H9 (cell line): Measurements from ENCODE around the gene DIP2C. TPM values are rescaled to one million over a fixed set of nuclear protein-coding genes. Genes with fewer than 3 reads are reported as not detected.

ENCODE experiments used
- DNase-seq: peaks from one replicate; pipeline ENCODE4 v3.0.0-alpha.2; 2017
- H2AFZ ChIP-seq: one replicate; pipeline ENCODE4 v1.6.1; 2013; ENCODE audit warnings: mild to moderate bottlenecking, low read length, control low read depth, moderate library complexity
- H2AK5ac ChIP-seq: 2 replicates; pipeline ENCODE4 v1.6.1; 2013; ENCODE audit warnings: low read length, control low read depth, mixed read lengths; ENCODE audit not compliant: insufficient read length
- H2BK120ac ChIP-seq: one replicate; pipeline ENCODE4 v1.6.1; 2013; ENCODE audit warnings: low read depth, mild to moderate bottlenecking, low read length, control low read depth, inconsistent platforms; ENCODE audit not compliant: poor library complexity, severe bottlenecking
- H2BK12ac ChIP-seq: 2 replicates; pipeline ENCODE4 v1.6.1; 2013; ENCODE audit warnings: low read length, control low read depth, mixed read lengths, low read depth; ENCODE audit not compliant: insufficient read length
- H2BK15ac ChIP-seq: 2 replicates; pipeline ENCODE4 v1.6.1; 2013; ENCODE audit warnings: low read depth, low read length, control low read depth
- H2BK20ac ChIP-seq: one replicate; pipeline ENCODE4 v1.6.1; 2013; ENCODE audit warnings: low read depth, mild to moderate bottlenecking, low read length, control low read depth, inconsistent platforms; ENCODE audit not compliant: poor library complexity, severe bottlenecking
- H2BK5ac ChIP-seq: 2 replicates; pipeline ENCODE4 v1.6.1; 2013; ENCODE audit warnings: low read length, control low read depth, mixed read lengths; ENCODE audit not compliant: insufficient read length
- H3K14ac ChIP-seq: 2 replicates; pipeline ENCODE4 v1.6.1; 2013; ENCODE audit warnings: low read length, control low read depth; ENCODE audit not compliant: insufficient read depth
- H3K18ac ChIP-seq: 2 replicates; pipeline ENCODE4 v1.6.1; 2013; ENCODE audit warnings: low read depth, mild to moderate bottlenecking, mixed read lengths, low read length, control low read depth; ENCODE audit not compliant: insufficient read length
- H3K23ac ChIP-seq: 2 replicates; pipeline ENCODE4 v1.6.1; 2013; ENCODE audit warnings: low read length, control low read depth, mixed read lengths, low read depth; ENCODE audit not compliant: insufficient read length
- H3K23me2 ChIP-seq: 2 replicates; pipeline ENCODE4 v1.6.1; 2013; ENCODE audit warnings: low read depth, mild to moderate bottlenecking, mixed read lengths, low read length, control low read depth; ENCODE audit not compliant: insufficient read length, poor library complexity, severe bottlenecking
- H3K27ac ChIP-seq: 2 replicates; pipeline ENCODE4 v1.5.1; 2013; ENCODE audit warnings: low read length, control low read depth, mixed read lengths, low read depth; ENCODE audit not compliant: insufficient read length
- H3K27me3 ChIP-seq: 2 replicates; pipeline ENCODE4 v1.6.1; 2013; ENCODE audit warnings: low read length, control low read depth, inconsistent platforms; ENCODE audit not compliant: insufficient read depth
- H3K4ac ChIP-seq: 2 replicates; pipeline ENCODE4 v1.6.1; 2013; ENCODE audit warnings: low read depth, mild to moderate bottlenecking, control low read depth, inconsistent platforms, low read length, moderate library complexity
- H3K4me1 ChIP-seq: 2 replicates; pipeline ENCODE4 v1.6.1; 2013; ENCODE audit warnings: low read length, control low read depth, inconsistent platforms; ENCODE audit not compliant: insufficient read depth
- H3K4me2 ChIP-seq: 2 replicates; pipeline ENCODE4 v1.6.1; 2013; ENCODE audit warnings: low read length, control low read depth, mixed read lengths; ENCODE audit not compliant: insufficient read length, insufficient read depth
- H3K56ac ChIP-seq: 2 replicates; pipeline ENCODE4 v1.6.1; 2013; ENCODE audit warnings: low read depth, mild to moderate bottlenecking, mixed read lengths, low read length, control low read depth; ENCODE audit not compliant: insufficient read length
- H3K79me1 ChIP-seq: 2 replicates; pipeline ENCODE4 v1.6.1; 2013; ENCODE audit warnings: low read depth, mild to moderate bottlenecking, moderate library complexity, low read length, control low read depth, inconsistent platforms; ENCODE audit not compliant: insufficient read depth, poor library complexity, severe bottlenecking
- H3K79me2 ChIP-seq: 2 replicates; pipeline ENCODE4 v1.6.1; 2013; ENCODE audit warnings: low read length, control low read depth, inconsistent platforms; ENCODE audit not compliant: insufficient read depth
- H3K9ac ChIP-seq: 2 replicates; pipeline ENCODE4 v1.6.1; 2013; ENCODE audit warnings: low read length, control low read depth, mixed read lengths; ENCODE audit not compliant: insufficient read length; ENCODE audit errors: extremely low read depth
- H3K9me3 ChIP-seq: one replicate; pipeline ENCODE4 v1.6.1; 2013; ENCODE audit warnings: low read depth, low read length, inconsistent platforms; ENCODE audit not compliant: control insufficient read depth
- H3T11ph ChIP-seq: one replicate; pipeline ENCODE4 v1.6.1; 2013; ENCODE audit warnings: mild to moderate bottlenecking, low read length, control low read depth, inconsistent platforms
- H4K20me1 ChIP-seq: one replicate; pipeline ENCODE4 v1.6.1; 2013; ENCODE audit not compliant: control insufficient read depth, insufficient read length, insufficient read depth
- H4K5ac ChIP-seq: 2 replicates; pipeline ENCODE4 v1.6.1; 2013; ENCODE audit warnings: low read depth, mild to moderate bottlenecking, mixed read lengths, low read length, control low read depth; ENCODE audit not compliant: insufficient read length
- H4K8ac ChIP-seq: replicated peaks from 2 replicates; pipeline ENCODE4 v1.6.1; 2013; ENCODE audit warnings: low read length, control low read depth, mixed read lengths, low read depth; ENCODE audit not compliant: insufficient read length
- H4K91ac ChIP-seq: 2 replicates; pipeline ENCODE4 v1.6.1; 2013; ENCODE audit warnings: low read depth, mild to moderate bottlenecking, moderate library complexity, mixed read lengths, low read length, control low read depth; ENCODE audit not compliant: insufficient read length
- H3K27ac Mint-ChIP-seq, 3 experiments: 2 replicates in 2 of 3; 3 replicates in 1 of 3; pipeline ENCODE4 v1.8.0; 2020 to 2021; ENCODE audit warnings: mixed read lengths in 3 of 3, mild to moderate bottlenecking in 1 of 3, moderate library complexity in 1 of 3
- H3K27me3 Mint-ChIP-seq: 2 replicates; pipeline ENCODE4 v1.8.0; 2021; ENCODE audit warnings: low read depth, mild to moderate bottlenecking, moderate library complexity, mixed read lengths
- H3K36me3 Mint-ChIP-seq, 3 experiments: 2 replicates in 2 of 3; 3 replicates in 1 of 3; pipeline ENCODE4 v1.8.0; 2020 to 2021; ENCODE audit warnings: low read depth in 3 of 3, mixed read lengths in 3 of 3; ENCODE audit not compliant: insufficient read depth in 1 of 3
- H3K4me1 Mint-ChIP-seq, 2 experiments: 2 replicates each; pipeline ENCODE4 v1.8.0; 2020; ENCODE audit warnings: mixed read lengths in 2 of 2
- H3K4me3 Mint-ChIP-seq, 2 experiments: 2 replicates in 1 of 2; 3 replicates in 1 of 2; pipeline ENCODE4 v1.8.0; 2020 to 2021; ENCODE audit warnings: mild to moderate bottlenecking in 2 of 2, mixed read lengths in 2 of 2, moderate library complexity in 1 of 2
- H3K9me3 Mint-ChIP-seq, 2 experiments: 2 replicates in 1 of 2; 3 replicates in 1 of 2; pipeline ENCODE4 v1.8.0; 2020; ENCODE audit warnings: mild to moderate bottlenecking in 2 of 2, mixed read lengths in 2 of 2, moderate library complexity in 1 of 2
- WGBS: extraction: QIAGEN DNeasy Blood & Tissue Kit; methylation state at CpG from one replicate; pipeline ENCODE4 v1.1.7; 2013; ENCODE audit warnings: missing lambda C conversion rate, low lambda C conversion rate, mixed read lengths; ENCODE audit not compliant: insufficient read length; ENCODE audit errors: extremely low coverage; 5-methylcytosine and 5-hydroxymethylcytosine counted together
- total RNA-seq: library from RNA; stranded (reverse); gene quantifications from 2 replicates; pipeline ENCODE4 v1.2.1, GENCODE V29; 2021
- TF ChIP-seq, protein P1 (sequence below): fragments of 200-600 bp; sonication (generic); conservative IDR thresholded peaks from 3 replicates; pipeline ENCODE4 v1.8.0; 2021; ENCODE audit warnings: antibody characterized with exemption, mild to moderate bottlenecking

DIP2C gene
- total RNA-seq, 1 experiment from 2014 or later, result 7.9 TPM

GRCh38 chr10:635088-635861 is 54.2 kb downstream of the DIP2C start:
- no peaks in the 10 kb centered on the region for H3K27me3 Mint-ChIP-seq
- no peak overlapping the region for H2BK12ac ChIP-seq
- no peak overlapping the region for H4K5ac ChIP-seq
- H3K79me1 ChIP-seq, result peaks cover 3% of the 10 kb centered on the region
- peaks cover 2% of the 10 kb centered on the region; the same call in 1 of the 2 replicates for H3K4me1 ChIP-seq
- peaks cover 2% of the 10 kb centered on the region; the same call in 1 of the 2 replicates for H3K79me2 ChIP-seq
- H3K14ac ChIP-seq, result no peak overlapping the region
- DNase-seq, result no peak
- H4K20me1 ChIP-seq, result no peaks in the 10 kb centered on the region
- H2AK5ac ChIP-seq, result no peak overlapping the region
- no peaks in the 10 kb centered on the region for H3K27me3 ChIP-seq
- no peaks in the 10 kb centered on the region for H3K9me3 Mint-ChIP-seq
- no peak overlapping the region for H3K27ac ChIP-seq
- no peak overlapping the region for H3K18ac ChIP-seq
- no peak overlapping the region for H3K4me3 Mint-ChIP-seq
- peaks cover 19 to 23% of the 10 kb centered on the region in 2 experiments for H3K4me1 Mint-ChIP-seq
- H3K4me2 ChIP-seq, result no peak overlapping the region
- H3K9me3 ChIP-seq, result no peaks in the 10 kb centered on the region
- H2BK20ac ChIP-seq, result no peak overlapping the region
- no peak overlapping the region for H2BK5ac ChIP-seq
- H4K91ac ChIP-seq, result no peak overlapping the region
- H2BK120ac ChIP-seq, result no peak overlapping the region
- H3T11ph ChIP-seq, result no peak overlapping the region
- H3K9ac ChIP-seq, result no peak overlapping the region
- no peak overlapping the region for H2AFZ ChIP-seq
- H3K23me2 ChIP-seq, result no peaks in the 10 kb centered on the region
- no CpG with 5 or more reads among the region's 25 CpGs for WGBS
- no peak overlapping the region for H4K8ac ChIP-seq
- H2BK15ac ChIP-seq, result no peak overlapping the region
- TF ChIP-seq, protein P1, sequence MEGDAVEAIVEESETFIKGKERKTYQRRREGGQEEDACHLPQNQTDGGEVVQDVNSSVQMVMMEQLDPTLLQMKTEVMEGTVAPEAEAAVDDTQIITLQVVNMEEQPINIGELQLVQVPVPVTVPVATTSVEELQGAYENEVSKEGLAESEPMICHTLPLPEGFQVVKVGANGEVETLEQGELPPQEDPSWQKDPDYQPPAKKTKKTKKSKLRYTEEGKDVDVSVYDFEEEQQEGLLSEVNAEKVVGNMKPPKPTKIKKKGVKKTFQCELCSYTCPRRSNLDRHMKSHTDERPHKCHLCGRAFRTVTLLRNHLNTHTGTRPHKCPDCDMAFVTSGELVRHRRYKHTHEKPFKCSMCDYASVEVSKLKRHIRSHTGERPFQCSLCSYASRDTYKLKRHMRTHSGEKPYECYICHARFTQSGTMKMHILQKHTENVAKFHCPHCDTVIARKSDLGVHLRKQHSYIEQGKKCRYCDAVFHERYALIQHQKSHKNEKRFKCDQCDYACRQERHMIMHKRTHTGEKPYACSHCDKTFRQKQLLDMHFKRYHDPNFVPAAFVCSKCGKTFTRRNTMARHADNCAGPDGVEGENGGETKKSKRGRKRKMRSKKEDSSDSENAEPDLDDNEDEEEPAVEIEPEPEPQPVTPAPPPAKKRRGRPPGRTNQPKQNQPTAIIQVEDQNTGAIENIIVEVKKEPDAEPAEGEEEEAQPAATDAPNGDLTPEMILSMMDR, result no peak
- no peak overlapping the region for H3K23ac ChIP-seq
- H3K36me3 Mint-ChIP-seq, result peaks cover 0 to 3% (median 0%) of the 10 kb centered on the region in 3 experiments; a peak in 1 of 7 replicates
- peak overlapping the region in 1 of 3 experiments; percentile 9; a peak in 1 of 7 replicates for H3K27ac Mint-ChIP-seq
- no peak overlapping the region for H3K56ac ChIP-seq
- H3K4ac ChIP-seq, result no peak overlapping the region
